CD8-positive, alpha-beta memory T cell (primary cell): ENCODE measurements around the gene ZNF516. TPM values are rescaled to one million over a fixed set of nuclear protein-coding genes. Genes with fewer than 3 reads are reported as not detected.
A peak's percentile ranks its signal among the peaks of the same experiment; 100 is the strongest.

Experiments used
- CTCF ChIA-PET: fragments of 350-600 bp; sonication (Branson Sonifier 250); formaldehyde crosslinking; loops from one replicate; lab custom pipeline; 2021; ENCODE audit warnings: antibody characterized with exemption; lab: Charles Lee
- POLR2A ChIA-PET: fragments of 350-600 bp; sonication (Branson Sonifier 250); formaldehyde crosslinking; loops from one replicate; lab custom pipeline; 2021; ENCODE audit warnings: antibody characterized with exemption; lab: Charles Lee
- DNase-seq, 5 donors: peaks; one replicate each; pipeline versions ENCODE4 v3.0.0 to v3.0.0-alpha.2; 2020 to 2022; ENCODE audit warnings: mixed read lengths in 1 of 5
- H3K27ac ChIP-seq: one replicate; pipeline ENCODE4 v1.7.0; 2013; ENCODE audit warnings: low read depth, mild to moderate bottlenecking, low read length, moderate library complexity
- H3K27me3 ChIP-seq: 2 replicates; pipeline ENCODE4 v1.7.0; 2013; ENCODE audit warnings: low read length, mild to moderate bottlenecking; ENCODE audit not compliant: insufficient read depth, poor library complexity, severe bottlenecking
- H3K36me3 ChIP-seq: 2 replicates; pipeline ENCODE4 v1.7.0; 2013; ENCODE audit warnings: mild to moderate bottlenecking, low read length, moderate library complexity; ENCODE audit not compliant: insufficient read depth
- H3K4me1 ChIP-seq: 2 replicates; pipeline ENCODE4 v1.7.0; 2013; ENCODE audit warnings: mild to moderate bottlenecking, low read length, moderate library complexity; ENCODE audit not compliant: insufficient read depth
- H3K4me3 ChIP-seq: 2 replicates; pipeline ENCODE4 v1.7.0; 2013; ENCODE audit warnings: mild to moderate bottlenecking, low read length
- H3K9me3 ChIP-seq: 2 replicates; pipeline ENCODE4 v1.7.0; 2013; ENCODE audit warnings: mild to moderate bottlenecking, low read length
- H3K27ac Mint-ChIP-seq, 8 donors: one replicate each; pipeline ENCODE4 v1.8.0; 2020 to 2021; ENCODE audit warnings: mixed read lengths in 8 of 8, mild to moderate bottlenecking in 6 of 8, inconsistent platforms in 3 of 8, moderate library complexity in 3 of 8
- H3K27me3 Mint-ChIP-seq, 2 donors: one replicate each; pipeline ENCODE4 v1.8.0; 2020 to 2021; ENCODE audit warnings: mixed read lengths in 2 of 2, mild to moderate bottlenecking in 1 of 2, moderate library complexity in 1 of 2
- H3K36me3 Mint-ChIP-seq, 3 donors: one replicate each; pipeline ENCODE4 v1.8.0; 2020 to 2021; ENCODE audit warnings: mixed read lengths in 3 of 3, inconsistent platforms in 1 of 3, mild to moderate bottlenecking in 1 of 3
- H3K4me1 Mint-ChIP-seq, 3 donors: one replicate each; pipeline ENCODE4 v1.8.0; 2020 to 2021; ENCODE audit warnings: mixed read lengths in 3 of 3, inconsistent platforms in 1 of 3, mild to moderate bottlenecking in 1 of 3
- H3K4me3 Mint-ChIP-seq, 7 donors: one replicate each; pipeline ENCODE4 v1.8.0; 2020 to 2021; ENCODE audit warnings: mixed read lengths in 7 of 7, mild to moderate bottlenecking in 6 of 7, moderate library complexity in 4 of 7, inconsistent platforms in 2 of 7
- H3K9me3 Mint-ChIP-seq, 5 donors: one replicate each; pipeline ENCODE4 v1.8.0; 2020 to 2022; ENCODE audit warnings: mixed read lengths in 5 of 5, mild to moderate bottlenecking in 3 of 5, moderate library complexity in 2 of 5, inconsistent platforms in 1 of 5
- polyA plus RNA-seq: library from polyadenylated mRNA; unstranded; fragments of 300-500 nt; fragmentation: Illumina TruSeq; gene quantifications from one replicate; pipeline ENCODE4 v1.2.3, GENCODE V29; 2021
- total RNA-seq, 2 experiments: library from RNA; stranded (reverse); gene quantifications; one replicate each; pipeline ENCODE4 v1.2.3, GENCODE V29; 2021

The ZNF516 gene
- total and polyA plus RNA-seq, 3 experiments from 2014 or later = 1.3 to 1.9 (median 1.6) TPM

DNA sequence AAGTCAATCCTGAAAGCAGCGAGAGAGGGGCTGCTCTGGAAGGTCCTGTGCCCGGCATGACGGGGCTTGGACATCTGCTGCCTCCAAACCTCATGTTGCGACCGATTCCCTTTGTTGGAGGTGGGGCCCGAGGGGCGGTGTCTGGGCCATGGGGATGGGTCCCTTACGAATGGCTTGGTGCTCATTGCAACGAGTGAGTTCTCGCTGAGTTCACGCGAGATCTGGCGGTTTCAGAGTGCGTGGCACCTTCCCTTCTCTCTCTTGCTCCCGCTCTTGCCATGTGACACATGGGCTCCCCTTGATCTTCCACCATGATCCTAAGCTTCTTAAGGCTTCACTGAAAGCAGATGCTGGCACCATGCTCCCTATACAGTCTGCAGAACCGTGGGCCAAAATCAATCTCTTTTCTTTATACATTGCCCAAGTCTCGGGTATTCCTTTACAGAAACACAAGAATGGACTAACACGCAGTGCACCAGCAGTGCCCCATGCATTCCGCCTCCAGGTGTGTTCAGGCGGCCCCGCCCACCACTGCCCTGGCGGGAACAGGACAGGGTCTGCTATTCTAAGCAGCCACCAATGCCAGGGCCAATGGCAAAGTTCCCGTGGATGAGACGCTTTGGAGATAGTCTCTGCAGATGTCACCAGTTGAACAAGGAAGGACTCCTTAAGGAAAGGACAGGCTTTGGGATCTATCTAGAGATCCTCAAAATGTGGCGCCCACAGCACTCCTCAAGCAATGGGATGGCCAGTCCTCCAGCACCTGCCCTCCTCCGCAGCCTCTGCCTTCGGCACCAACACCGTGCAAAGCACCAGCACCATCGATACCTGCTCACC lies 63.4 kb downstream of the ZNF516 start:
- no peaks in the 10 kb centered on the region for H3K27me3 ChIP-seq
- H3K4me3 ChIP-seq = no peak overlapping the region
- POLR2A ChIA-PET = no interaction called here
- no peak overlapping the region for H3K27ac ChIP-seq
- peaks cover 2% of the 10 kb centered on the region for H3K4me1 ChIP-seq
- peaks cover 0 to 3% (median 0%) of the 10 kb centered on the region in 3 donors for H3K4me1 Mint-ChIP-seq
- CTCF ChIA-PET = no interaction called here
- H3K36me3 Mint-ChIP-seq = no peaks in the 10 kb centered on the region
- no peaks in the 10 kb centered on the region for H3K9me3 Mint-ChIP-seq
- H3K36me3 ChIP-seq = no peaks in the 10 kb centered on the region
- no peaks in the 10 kb centered on the region for H3K9me3 ChIP-seq
- no peak overlapping the region for H3K4me3 Mint-ChIP-seq
- no peak for DNase-seq
- peaks cover 0 to 1% of the 10 kb centered on the region in 2 donors for H3K27me3 Mint-ChIP-seq
- H3K27ac Mint-ChIP-seq = no peak overlapping the region

DNA sequence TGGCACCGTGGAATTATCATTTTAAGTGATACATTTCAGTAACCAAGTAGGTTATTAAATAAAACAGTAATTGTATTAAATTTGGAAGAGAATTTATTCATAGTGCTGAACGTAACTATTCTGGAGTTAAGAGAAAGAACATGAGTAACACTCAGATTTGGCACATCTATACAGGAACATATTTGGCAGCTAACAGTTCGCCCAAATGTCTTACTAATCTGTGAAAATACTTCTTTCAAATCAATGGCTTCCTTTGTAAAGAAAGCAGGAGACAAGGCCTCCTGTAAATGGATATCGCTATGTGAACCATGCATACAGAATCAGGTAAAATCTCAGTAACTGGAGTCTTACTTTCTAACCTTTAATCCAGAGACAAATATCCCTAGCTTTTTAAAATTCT lies 64.4 kb downstream of the ZNF516 start:
- Histone ChIP-seq H3K36me3 (no peaks in the 10 kb centered on the region), H3K4me1 (peaks cover 5% of the 10 kb centered on the region), H3K4me3 (no peak overlapping the region), H3K27me3 (no peaks in the 10 kb centered on the region), H3K27ac (no peak overlapping the region), H3K9me3 (no peaks in the 10 kb centered on the region)
- no peak overlapping the region for H3K4me3 Mint-ChIP-seq
- H3K4me1 Mint-ChIP-seq = peaks cover 0 to 6% (median 0%) of the 10 kb centered on the region in 3 donors
- H3K36me3 Mint-ChIP-seq = no peaks in the 10 kb centered on the region
- no peak for DNase-seq
- no peak overlapping the region for H3K27ac Mint-ChIP-seq
- CTCF ChIA-PET = no interaction called here
- peaks cover 1 to 4% of the 10 kb centered on the region in 2 donors for H3K27me3 Mint-ChIP-seq
- POLR2A ChIA-PET = no interaction called here
- no peaks in the 10 kb centered on the region for H3K9me3 Mint-ChIP-seq

DNA sequence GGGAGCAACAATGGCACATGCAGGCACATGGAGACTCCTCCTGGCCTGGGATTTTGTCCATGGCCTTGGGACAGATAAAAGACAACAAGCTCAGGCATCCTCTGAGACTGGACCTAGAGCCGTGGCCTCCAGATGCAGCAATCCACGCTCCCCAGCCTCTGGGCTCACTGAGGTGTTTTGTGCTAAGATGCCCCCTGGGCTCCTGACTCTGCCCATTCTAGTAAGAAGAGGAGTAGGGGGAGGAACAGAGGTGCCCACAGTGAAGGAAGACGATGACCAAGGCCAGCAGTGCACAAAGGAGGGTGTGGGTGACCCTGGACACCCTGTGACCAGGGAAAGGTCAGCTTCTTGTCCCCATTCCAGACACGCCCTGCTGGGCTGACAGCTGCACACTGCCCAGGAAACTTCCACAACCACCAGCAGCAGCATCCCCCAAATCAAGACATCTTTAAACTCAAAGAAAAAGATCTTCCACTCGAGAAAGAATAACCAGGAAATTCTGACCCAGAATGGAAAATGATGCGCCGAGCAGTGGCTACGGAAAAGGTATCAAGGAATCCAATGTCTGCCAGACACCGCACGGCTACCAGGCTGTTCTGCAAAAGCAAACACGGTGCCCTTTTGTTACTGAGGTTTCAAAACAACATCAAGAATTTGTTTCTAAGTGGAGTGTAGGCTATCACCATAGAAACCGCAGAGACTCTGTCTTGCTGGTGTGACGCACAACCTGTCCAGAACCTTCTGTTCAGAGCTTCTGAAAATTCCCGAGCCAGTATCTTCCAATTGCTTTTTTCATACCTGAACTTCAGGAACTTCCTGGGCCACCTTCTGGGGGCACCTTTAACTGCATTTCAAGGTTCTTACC lies 65.5 kb downstream of the ZNF516 start:
- Histone ChIP-seq H3K4me3 (no peak overlapping the region), H3K36me3 (no peaks in the 10 kb centered on the region), H3K27ac (no peak overlapping the region), H3K9me3 (no peaks in the 10 kb centered on the region), H3K27me3 (no peaks in the 10 kb centered on the region), H3K4me1 (peaks cover 5% of the 10 kb centered on the region)
- POLR2A ChIA-PET = no interaction called here
- CTCF ChIA-PET = no interaction called here
- DNase-seq = no peak
- Mint-ChIP-seq H3K27me3 (peaks cover 1 to 4% of the 10 kb centered on the region in 2 donors), H3K4me1 (peaks cover 0 to 13% (median 0%) of the 10 kb centered on the region in 3 donors), H3K36me3 (no peaks in the 10 kb centered on the region), H3K27ac (no peak overlapping the region), H3K4me3 (no peak overlapping the region), H3K9me3 (no peaks in the 10 kb centered on the region)

DNA sequence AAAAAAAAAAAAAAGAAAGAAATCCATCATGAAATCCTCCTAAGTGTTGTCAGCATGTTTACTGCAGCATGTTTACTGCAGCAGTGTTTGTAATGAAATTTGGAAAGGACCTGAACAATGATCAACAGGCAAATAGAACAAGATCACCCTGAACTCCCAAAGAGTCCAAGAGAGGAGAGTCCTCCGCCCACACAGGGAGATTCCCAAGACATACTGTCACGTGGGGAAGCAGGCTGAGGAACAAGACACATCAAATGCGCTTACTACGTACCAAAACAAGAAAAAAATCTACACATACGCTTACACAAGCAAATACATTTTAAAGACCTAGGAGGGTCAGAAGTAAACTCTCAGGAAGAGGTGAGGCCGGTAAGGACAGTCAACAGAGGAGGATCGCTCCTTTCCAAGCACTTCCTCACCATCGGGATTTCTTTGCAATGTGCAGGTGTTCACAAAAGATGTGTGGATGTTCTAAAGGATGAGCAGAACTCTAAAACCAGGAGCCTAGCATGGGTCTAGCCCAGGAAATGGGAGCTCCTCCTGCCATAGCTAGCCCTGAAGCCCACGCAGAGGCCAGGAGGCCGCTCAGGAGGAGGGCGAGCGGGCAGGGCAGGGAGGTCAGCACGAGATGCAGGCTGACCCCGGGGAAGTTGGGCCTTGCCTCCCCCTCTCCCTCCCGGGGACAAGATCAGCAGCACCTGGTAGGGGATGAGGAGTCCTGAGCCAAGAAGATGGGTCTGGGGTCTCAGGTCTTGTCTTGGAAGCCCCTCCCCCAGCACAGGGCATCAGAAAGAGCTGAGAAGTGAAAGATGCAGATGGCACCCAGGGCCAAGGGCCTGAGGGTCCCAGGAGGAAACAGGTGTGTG lies 66.4 kb downstream of the ZNF516 start:
- Histone ChIP-seq H3K36me3 (no peaks in the 10 kb centered on the region), H3K4me3 (no peak overlapping the region), H3K4me1 (peaks cover 5% of the 10 kb centered on the region), H3K27me3 (no peaks in the 10 kb centered on the region), H3K9me3 (no peaks in the 10 kb centered on the region), H3K27ac (no peak overlapping the region)
- H3K9me3 Mint-ChIP-seq = no peaks in the 10 kb centered on the region
- H3K4me1 Mint-ChIP-seq = peaks cover 0 to 13% (median 0%) of the 10 kb centered on the region in 3 donors
- ChIA-PET POLR2A (no interaction called here), CTCF (no interaction called here)
- H3K36me3 Mint-ChIP-seq = no peaks in the 10 kb centered on the region
- H3K27me3 Mint-ChIP-seq = peaks cover 1 to 4% of the 10 kb centered on the region in 2 donors
- no peak for DNase-seq
- peak overlapping the region in 1 of 7 donors; percentile 69 for H3K4me3 Mint-ChIP-seq
- peak overlapping the region in 1 of 8 donors; percentile 65 for H3K27ac Mint-ChIP-seq

DNA sequence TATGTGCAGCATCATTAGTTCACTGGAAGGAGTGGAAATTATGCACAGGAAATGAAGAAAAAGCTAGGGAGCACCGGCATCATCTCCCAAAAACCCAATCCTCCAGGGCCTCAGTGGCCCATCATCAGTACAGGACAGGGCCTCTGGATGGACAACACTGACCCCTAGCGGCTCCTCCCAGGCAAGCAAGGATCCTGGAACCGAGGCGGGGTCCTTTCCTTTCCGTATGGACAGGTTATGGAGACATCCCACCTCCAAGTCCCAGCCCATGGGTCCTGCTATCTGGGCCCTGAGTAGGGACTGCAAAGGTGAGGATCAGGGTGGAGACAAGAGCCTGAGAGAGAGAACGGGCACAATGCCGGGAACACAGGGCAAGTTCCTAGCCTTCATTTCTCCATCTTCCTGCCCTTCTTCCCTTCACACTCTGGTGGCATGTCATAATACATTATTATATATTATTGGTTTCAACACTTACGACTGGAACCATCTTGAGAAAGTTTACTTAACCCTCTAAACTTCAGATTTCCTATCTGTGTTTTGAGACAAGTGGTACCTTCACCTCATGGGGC lies 68.2 kb downstream of the ZNF516 start:
- H3K4me3 Mint-ChIP-seq = no peak overlapping the region
- DNase-seq = no peak
- Histone ChIP-seq H3K27me3 (no peaks in the 10 kb centered on the region), H3K4me3 (no peak overlapping the region), H3K36me3 (no peaks in the 10 kb centered on the region), H3K4me1 (peaks cover 5% of the 10 kb centered on the region), H3K9me3 (no peaks in the 10 kb centered on the region), H3K27ac (no peak overlapping the region)
- peaks cover 0 to 2% (median 0%) of the 10 kb centered on the region in 5 donors for H3K9me3 Mint-ChIP-seq
- H3K4me1 Mint-ChIP-seq = peaks cover 0 to 13% (median 0%) of the 10 kb centered on the region in 3 donors
- POLR2A ChIA-PET = no interaction called here
- CTCF ChIA-PET = no interaction called here
- H3K27me3 Mint-ChIP-seq = peaks cover 0 to 12% of the 10 kb centered on the region in 2 donors
- no peak overlapping the region for H3K27ac Mint-ChIP-seq
- no peaks in the 10 kb centered on the region for H3K36me3 Mint-ChIP-seq

DNA sequence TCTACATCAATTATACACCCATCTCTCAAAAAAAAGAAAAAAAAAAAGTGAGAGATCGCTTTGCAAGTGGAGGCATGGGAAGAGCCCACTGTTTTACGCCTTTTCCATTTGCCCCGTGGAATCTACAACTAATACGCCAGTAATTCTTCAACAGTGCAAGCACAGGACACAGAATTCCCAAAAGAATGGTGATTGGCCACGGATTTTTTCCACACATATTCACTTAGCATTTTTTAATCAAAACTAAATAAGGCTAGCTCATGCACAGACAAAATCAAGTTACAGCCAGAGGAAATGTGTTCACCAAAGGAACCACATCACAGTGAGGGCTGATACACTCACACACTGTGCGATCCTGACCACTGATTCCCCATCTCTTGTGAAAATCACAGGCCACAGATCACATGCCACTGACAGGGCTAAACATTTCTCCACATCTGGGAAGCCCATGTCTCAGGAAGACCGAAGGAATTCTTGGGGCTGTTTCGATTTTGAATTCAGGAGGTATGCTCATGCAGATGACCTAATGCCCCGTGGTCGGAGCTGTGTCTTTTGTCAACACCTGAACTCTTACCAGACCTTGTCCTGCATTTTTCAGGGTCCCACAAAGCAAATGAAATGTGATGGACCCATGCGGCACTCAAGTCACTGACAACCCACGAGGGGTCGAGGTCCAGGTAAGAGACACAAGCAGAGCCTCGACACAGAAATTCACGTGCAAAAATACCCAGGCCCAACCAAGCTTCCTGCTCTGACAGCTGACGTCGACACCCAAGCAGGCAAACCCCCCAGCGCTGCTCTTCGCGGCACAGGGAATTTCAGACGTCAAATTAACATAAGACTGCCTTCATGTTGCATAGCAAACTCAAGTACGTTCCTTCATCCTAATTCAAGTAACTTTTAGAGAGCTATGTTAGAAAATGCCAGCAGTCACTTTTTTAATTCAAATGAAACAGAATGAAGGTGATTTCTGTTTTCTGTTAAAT lies 69.6 kb downstream of the ZNF516 start:
- Mint-ChIP-seq H3K36me3 (no peaks in the 10 kb centered on the region), H3K9me3 (peaks cover 0 to 2% (median 0%) of the 10 kb centered on the region in 5 donors), H3K4me3 (no peak overlapping the region), H3K4me1 (peaks cover 0 to 13% (median 0%) of the 10 kb centered on the region in 3 donors), H3K27ac (peak overlapping the region in 1 of 8 donors; percentile 46), H3K27me3 (peaks cover 0 to 16% of the 10 kb centered on the region in 2 donors)
- no peaks in the 10 kb centered on the region for H3K9me3 ChIP-seq
- ChIA-PET POLR2A (no interaction called here), CTCF (no interaction called here)
- H3K4me3 ChIP-seq = no peak overlapping the region
- H3K4me1 ChIP-seq = peaks cover 5% of the 10 kb centered on the region
- H3K27ac ChIP-seq = no peak overlapping the region
- H3K36me3 ChIP-seq = no peaks in the 10 kb centered on the region
- DNase-seq = no peak
- H3K27me3 ChIP-seq = no peaks in the 10 kb centered on the region

DNA sequence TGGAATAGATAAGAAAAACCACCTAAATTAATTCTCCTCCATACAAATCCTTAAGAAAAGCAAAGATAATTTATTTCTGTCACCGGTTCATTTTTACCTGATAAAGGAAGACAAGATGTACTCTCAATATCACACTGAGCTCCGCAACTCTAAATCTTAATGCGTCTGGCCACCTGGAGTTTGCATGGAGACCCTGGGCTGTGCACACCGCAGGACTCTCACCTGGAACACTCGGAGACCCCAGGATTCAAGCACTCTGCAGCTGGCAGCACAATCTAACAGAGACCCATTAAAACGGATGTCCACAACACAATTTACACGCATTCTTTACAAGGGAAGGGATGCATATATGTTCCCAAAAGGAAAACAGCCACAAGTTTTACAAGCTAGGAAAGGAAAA lies 72.2 kb downstream of the ZNF516 start:
- CTCF ChIA-PET = no interaction called here
- H3K9me3 ChIP-seq = no peaks in the 10 kb centered on the region
- peaks cover 0 to 2% (median 0%) of the 10 kb centered on the region in 5 donors for H3K9me3 Mint-ChIP-seq
- H3K36me3 ChIP-seq = no peaks in the 10 kb centered on the region
- no peak overlapping the region for H3K27ac Mint-ChIP-seq
- H3K36me3 Mint-ChIP-seq = no peaks in the 10 kb centered on the region
- POLR2A ChIA-PET = no interaction called here
- no peak overlapping the region for H3K4me3 ChIP-seq
- peaks cover 5% of the 10 kb centered on the region for H3K4me1 ChIP-seq
- no peak for DNase-seq
- H3K4me3 Mint-ChIP-seq = no peak overlapping the region
- no peaks in the 10 kb centered on the region for H3K27me3 ChIP-seq
- H3K27me3 Mint-ChIP-seq = peaks cover 0 to 25% of the 10 kb centered on the region in 2 donors
- peaks cover 0 to 10% (median 0%) of the 10 kb centered on the region in 3 donors for H3K4me1 Mint-ChIP-seq
- no peak overlapping the region for H3K27ac ChIP-seq
